SK-N-SH treated with all-trans-retinoic acid at 6 μM for 48 hours (cell line): ENCODE measurements around the gene BTK.
A peak's percentile ranks its signal among the peaks of the same experiment; 100 is the strongest.

Experiments used
- ATAC-seq: fragments of 200-7000 bp; cut with Tn5 transposase; 3 replicates; pipeline ENCODE4 v1.9.1; 2020; ENCODE audit warnings: mild to moderate bottlenecking, moderate library complexity
- ARNTL ChIP-seq: fragments of 450-650 bp; formaldehyde crosslinking; IDR thresholded peaks from 2 replicates; pipeline ENCODE4 v1.5.0; 2020; ENCODE audit warnings: low read depth, mild to moderate bottlenecking, moderate library complexity, borderline replicate concordance
- BACH2 ChIP-seq: fragments of 250-450 bp; sonication (Bioruptor Pico); IDR thresholded peaks from 2 replicates; pipeline ENCODE4 v1.9.0; 2021; ENCODE audit warnings: mild to moderate bottlenecking, borderline replicate concordance
- CREB5 ChIP-seq: fragments of 250-450 bp; sonication (Bioruptor Pico); IDR thresholded peaks from 2 replicates; pipeline ENCODE4 v1.5.1; 2020; ENCODE audit warnings: low read depth, mild to moderate bottlenecking, moderate library complexity
- CSDC2 ChIP-seq: fragments of 250-450 bp; sonication (Bioruptor Pico); IDR thresholded peaks from 2 replicates; pipeline ENCODE4 v1.5.0; 2020; ENCODE audit warnings: mild to moderate bottlenecking, moderate library complexity
- ESRRG ChIP-seq: fragments of 250-450 bp; sonication (Bioruptor Pico); IDR thresholded peaks from 2 replicates; pipeline ENCODE4 v1.6.1; 2021; ENCODE audit warnings: mild to moderate bottlenecking
- GLIS3 ChIP-seq: fragments of 250-450 bp; sonication (Bioruptor Pico); IDR thresholded peaks from 2 replicates; pipeline ENCODE4 v1.5.0; 2020; ENCODE audit warnings: mild to moderate bottlenecking, moderate library complexity
- ISL1 ChIP-seq: fragments of 250-450 bp; sonication (Bioruptor Pico); IDR thresholded peaks from 2 replicates; pipeline ENCODE4 v2.1.2; 2022; ENCODE audit warnings: mild to moderate bottlenecking, moderate library complexity
- OSR1 ChIP-seq: fragments of 250-450 bp; sonication (Bioruptor Pico); IDR thresholded peaks from 2 replicates; pipeline ENCODE4 v1.8.0; 2022; ENCODE audit warnings: moderate library complexity, mild to moderate bottlenecking, inconsistent platforms
- POU6F1 ChIP-seq: fragments of 250-450 bp; sonication (Bioruptor Pico); IDR thresholded peaks from 2 replicates; pipeline ENCODE4 v1.8.0; 2021; ENCODE audit warnings: low read depth, mild to moderate bottlenecking, moderate library complexity, borderline replicate concordance
- PPARA ChIP-seq: fragments of 250-450 bp; sonication (Bioruptor Pico); IDR thresholded peaks from 2 replicates; pipeline ENCODE4 v1.5.0; 2020; ENCODE audit warnings: mild to moderate bottlenecking, borderline replicate concordance
- RARB ChIP-seq: fragments of 250-450 bp; sonication (Bioruptor Pico); IDR thresholded peaks from 2 replicates; pipeline ENCODE4 v1.8.0; 2021; ENCODE audit warnings: mild to moderate bottlenecking, moderate library complexity
- SNAI2 ChIP-seq: fragments of 250-450 bp; sonication (Bioruptor Pico); IDR thresholded peaks from 2 replicates; pipeline ENCODE4 v1.5.0; 2020; ENCODE audit warnings: mild to moderate bottlenecking, moderate library complexity
- TCF4 ChIP-seq: fragments of 250-450 bp; sonication (Bioruptor Pico); IDR thresholded peaks from 2 replicates; pipeline ENCODE4 v1.8.0; 2021; ENCODE audit warnings: mild to moderate bottlenecking, moderate library complexity, borderline replicate concordance
- TOX ChIP-seq: fragments of 250-450 bp; sonication (Bioruptor Pico); IDR thresholded peaks from 2 replicates; pipeline ENCODE4 v1.8.0; 2021; ENCODE audit warnings: mild to moderate bottlenecking, moderate library complexity, borderline replicate concordance
- ZC3H10 ChIP-seq: fragments of 250-450 bp; sonication (Bioruptor Pico); IDR thresholded peaks from 2 replicates; pipeline ENCODE4 v1.5.1; 2021; ENCODE audit warnings: mild to moderate bottlenecking, moderate library complexity
- ZFP30 ChIP-seq: fragments of 450-650 bp; formaldehyde crosslinking; IDR thresholded peaks from 2 replicates; pipeline ENCODE4 v1.5.0; 2022; ENCODE audit warnings: mild to moderate bottlenecking, moderate library complexity
- ZNF565 ChIP-seq: fragments of 450-650 bp; formaldehyde crosslinking; conservative IDR thresholded peaks from 2 replicates; pipeline ENCODE4 v1.5.0; 2020; ENCODE audit warnings: low read depth, mild to moderate bottlenecking, moderate library complexity
- ZNF70 ChIP-seq: fragments of 450-650 bp; formaldehyde crosslinking; IDR thresholded peaks from 2 replicates; pipeline ENCODE4 v1.5.0; 2020; ENCODE audit warnings: mild to moderate bottlenecking, moderate library complexity
- ZNF8 ChIP-seq: fragments of 450-650 bp; formaldehyde crosslinking; IDR thresholded peaks from 2 replicates; pipeline ENCODE4 v1.5.0; 2020; ENCODE audit warnings: mild to moderate bottlenecking, moderate library complexity
- TF ChIP-seq, protein P1 (sequence below): fragments of 250-450 bp; sonication (Bioruptor Pico); IDR thresholded peaks from 2 replicates; pipeline ENCODE4 v1.8.0; 2020; ENCODE audit warnings: mild to moderate bottlenecking, moderate library complexity, borderline replicate concordance
- TF ChIP-seq, protein P2 (sequence below): fragments of 250-450 bp; sonication (Bioruptor Pico); IDR thresholded peaks from 2 replicates; pipeline ENCODE4 v1.5.0; 2020; ENCODE audit warnings: mild to moderate bottlenecking, moderate library complexity

BTK gene

DNA sequence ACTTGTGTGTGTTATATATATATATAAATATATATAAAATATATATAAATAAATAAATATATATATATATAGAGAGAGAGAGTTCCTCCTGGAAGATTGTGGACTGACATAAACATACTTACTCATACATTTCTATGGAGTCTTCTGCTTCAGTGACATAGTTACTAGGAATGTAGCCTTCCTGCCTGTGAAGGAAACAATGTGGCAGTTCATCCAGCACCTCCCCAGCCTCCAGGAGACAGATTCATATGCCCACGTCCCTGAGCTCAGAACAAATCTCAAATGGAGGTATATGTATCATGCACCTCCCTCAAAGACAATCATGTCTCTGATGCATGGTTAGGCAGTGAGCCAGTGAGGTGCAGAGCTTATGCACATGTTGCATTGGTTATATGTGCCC is 26.0 kb downstream of the BTK start:
- ATAC-seq, result no peak
- TF ChIP-seq ZFP30 (no peak), PPARA (CRISPR knock-in tag) (no peak), ARNTL (CRISPR knock-in tag) (no peak), OSR1 (CRISPR knock-in tag) (no peak), TCF4 (no peak), ZNF70 (CRISPR knock-in tag) (no peak), CREB5 (CRISPR knock-in tag) (no peak), RARB (CRISPR knock-in tag) (no peak), SNAI2 (CRISPR knock-in tag) (no peak), ZC3H10 (no peak), POU6F1 (CRISPR knock-in tag) (no peak), ESRRG (CRISPR knock-in tag) (no peak), GLIS3 (CRISPR knock-in tag) (no peak)
- TF ChIP-seq, protein P1, sequence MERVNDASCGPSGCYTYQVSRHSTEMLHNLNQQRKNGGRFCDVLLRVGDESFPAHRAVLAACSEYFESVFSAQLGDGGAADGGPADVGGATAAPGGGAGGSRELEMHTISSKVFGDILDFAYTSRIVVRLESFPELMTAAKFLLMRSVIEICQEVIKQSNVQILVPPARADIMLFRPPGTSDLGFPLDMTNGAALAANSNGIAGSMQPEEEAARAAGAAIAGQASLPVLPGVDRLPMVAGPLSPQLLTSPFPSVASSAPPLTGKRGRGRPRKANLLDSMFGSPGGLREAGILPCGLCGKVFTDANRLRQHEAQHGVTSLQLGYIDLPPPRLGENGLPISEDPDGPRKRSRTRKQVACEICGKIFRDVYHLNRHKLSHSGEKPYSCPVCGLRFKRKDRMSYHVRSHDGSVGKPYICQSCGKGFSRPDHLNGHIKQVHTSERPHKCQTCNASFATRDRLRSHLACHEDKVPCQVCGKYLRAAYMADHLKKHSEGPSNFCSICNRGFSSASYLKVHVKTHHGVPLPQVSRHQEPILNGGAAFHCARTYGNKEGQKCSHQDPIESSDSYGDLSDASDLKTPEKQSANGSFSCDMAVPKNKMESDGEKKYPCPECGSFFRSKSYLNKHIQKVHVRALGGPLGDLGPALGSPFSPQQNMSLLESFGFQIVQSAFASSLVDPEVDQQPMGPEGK (CRISPR knock-in tag), result no peak

GRCh38 chrX:101357166-101357795 is 28.7 kb downstream of the BTK start:
- TF ChIP-seq RARB (CRISPR knock-in tag), result no peak
- no peak for TF ChIP-seq ZNF70 (CRISPR knock-in tag)
- no peak for TF ChIP-seq ZFP30
- TF ChIP-seq OSR1 (CRISPR knock-in tag), result no peak
- TF ChIP-seq ISL1 (CRISPR knock-in tag), result no peak
- no peak for TF ChIP-seq TCF4
- TF ChIP-seq, protein P2, sequence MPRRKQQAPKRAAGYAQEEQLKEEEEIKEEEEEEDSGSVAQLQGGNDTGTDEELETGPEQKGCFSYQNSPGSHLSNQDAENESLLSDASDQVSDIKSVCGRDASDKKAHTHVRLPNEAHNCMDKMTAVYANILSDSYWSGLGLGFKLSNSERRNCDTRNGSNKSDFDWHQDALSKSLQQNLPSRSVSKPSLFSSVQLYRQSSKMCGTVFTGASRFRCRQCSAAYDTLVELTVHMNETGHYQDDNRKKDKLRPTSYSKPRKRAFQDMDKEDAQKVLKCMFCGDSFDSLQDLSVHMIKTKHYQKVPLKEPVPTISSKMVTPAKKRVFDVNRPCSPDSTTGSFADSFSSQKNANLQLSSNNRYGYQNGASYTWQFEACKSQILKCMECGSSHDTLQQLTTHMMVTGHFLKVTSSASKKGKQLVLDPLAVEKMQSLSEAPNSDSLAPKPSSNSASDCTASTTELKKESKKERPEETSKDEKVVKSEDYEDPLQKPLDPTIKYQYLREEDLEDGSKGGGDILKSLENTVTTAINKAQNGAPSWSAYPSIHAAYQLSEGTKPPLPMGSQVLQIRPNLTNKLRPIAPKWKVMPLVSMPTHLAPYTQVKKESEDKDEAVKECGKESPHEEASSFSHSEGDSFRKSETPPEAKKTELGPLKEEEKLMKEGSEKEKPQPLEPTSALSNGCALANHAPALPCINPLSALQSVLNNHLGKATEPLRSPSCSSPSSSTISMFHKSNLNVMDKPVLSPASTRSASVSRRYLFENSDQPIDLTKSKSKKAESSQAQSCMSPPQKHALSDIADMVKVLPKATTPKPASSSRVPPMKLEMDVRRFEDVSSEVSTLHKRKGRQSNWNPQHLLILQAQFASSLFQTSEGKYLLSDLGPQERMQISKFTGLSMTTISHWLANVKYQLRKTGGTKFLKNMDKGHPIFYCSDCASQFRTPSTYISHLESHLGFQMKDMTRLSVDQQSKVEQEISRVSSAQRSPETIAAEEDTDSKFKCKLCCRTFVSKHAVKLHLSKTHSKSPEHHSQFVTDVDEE (CRISPR knock-in tag), result no peak
- no peak for TF ChIP-seq GLIS3 (CRISPR knock-in tag)
- TF ChIP-seq SNAI2 (CRISPR knock-in tag), result no peak
- TF ChIP-seq ESRRG (CRISPR knock-in tag), result no peak
- TF ChIP-seq CREB5 (CRISPR knock-in tag), result no peak
- TF ChIP-seq CSDC2, result no peak
- TF ChIP-seq ARNTL (CRISPR knock-in tag), result no peak
- TF ChIP-seq TOX (CRISPR knock-in tag), result no peak
- TF ChIP-seq ZNF565 (CRISPR knock-in tag), result no peak
- no peak for TF ChIP-seq PPARA (CRISPR knock-in tag)
- TF ChIP-seq BACH2 (CRISPR knock-in tag), result no peak
- TF ChIP-seq POU6F1 (CRISPR knock-in tag), result no peak
- TF ChIP-seq ZNF8, result no peak
- TF ChIP-seq, protein P1 (CRISPR knock-in tag), result no peak
- peak; percentile 90 for ATAC-seq
